HCT116 (cell line): ENCODE results near the gene CD28. TPM values are rescaled to one million over a fixed set of nuclear protein-coding genes. Genes with fewer than 3 reads are reported as not detected.

Experiments used
- ATAC-seq: fragments of 200-7000 bp; cut with Tn5 transposase; 2 replicates; pipeline ENCODE4 v1.9.1; 2020; ENCODE audit warnings: mild to moderate bottlenecking, moderate library complexity
- BruUV-seq: library from RNA; stranded (reverse); fragments of 400-500 nt; replicated peaks from 2 replicates; lab custom pipeline; 2021; lab: Mats Ljungman, UMichigan
- CTCF ChIA-PET: fragments of 300-600 bp; sonication (Branson Sonifier 250); formaldehyde crosslinking; loops from one replicate; lab custom pipeline; 2021; ENCODE audit warnings: antibody characterized with exemption; lab: Charles Lee
- POLR2A ChIA-PET: fragments of 300-600, 350-600 bp; sonication (Branson Sonifier 250); formaldehyde crosslinking; loops from one replicate; lab custom pipeline; 2021; ENCODE audit warnings: antibody characterized with exemption; lab: Charles Lee
- RAD21 ChIA-PET, 2 experiments: fragments of 300-600 bp; sonication (Branson Sonifier 250); formaldehyde crosslinking; loops; one replicate each; lab custom pipeline; 2023; ENCODE audit warnings: low total read pairs in 2 of 2; ENCODE audit not compliant: uncharacterized antibody in 2 of 2, unreplicated experiment in 2 of 2, low non-redundant PET in 1 of 2; lab: Charles Lee
- DNase-seq: peaks from one replicate; pipeline ENCODE4 v3.0.0-alpha.2; 2010; ENCODE audit warnings: low read depth, low spot score
- H2AFZ ChIP-seq: fragments of 200-600 bp; shearing (Covaris generic), sonication (generic); 2 replicates; pipeline ENCODE4 v1.6.1; 2017; ENCODE audit warnings: low read depth, mixed run types, mixed read lengths, antibody characterized with exemption, low read length; ENCODE audit not compliant: poor library complexity, severe bottlenecking
- H3K27ac ChIP-seq: 2 replicates; pipeline ENCODE4 v1.5.1; 2012; ENCODE audit warnings: low read depth, low read length
- H3K27me3 ChIP-seq: fragments of 200-600 bp; sonication (generic); 2 replicates; pipeline ENCODE4 v1.6.1; 2016; ENCODE audit warnings: mixed run types, low read length, mixed read lengths; ENCODE audit not compliant: insufficient read depth
- H3K36me3 ChIP-seq, 2 experiments: fragments of 200-500 bp in 1 of 2; fragments of 200-600 bp in 1 of 2; sonication (Bioruptor generic) in 1 of 2; sonication (generic) in 1 of 2; 2 replicates each; pipeline versions ENCODE4 v1.5.1 to v1.6.1; 2014 to 2016; ENCODE audit warnings: low read length in 2 of 2, inconsistent platforms in 1 of 2, mixed read lengths in 1 of 2, mixed run types in 1 of 2; ENCODE audit not compliant: insufficient read depth in 2 of 2, control insufficient read depth in 1 of 2
- H3K4me1 ChIP-seq, 2 experiments: fragments of 200-600 bp in 1 of 2; sonication (generic) in 1 of 2; 2 replicates each; pipeline versions ENCODE4 v1.5.1 to v1.6.1; 2012 to 2017; ENCODE audit warnings: low read length in 2 of 2, inconsistent platforms in 1 of 2, mild to moderate bottlenecking in 1 of 2, mixed read lengths in 1 of 2, mixed run types in 1 of 2, moderate library complexity in 1 of 2; ENCODE audit not compliant: insufficient read depth in 2 of 2, control insufficient read depth in 1 of 2
- H3K4me2 ChIP-seq: fragments of 200-600 bp; sonication (generic); 2 replicates; pipeline ENCODE4 v1.6.1; 2017; ENCODE audit warnings: mixed run types, low read length, mixed read lengths
- H3K4me3 ChIP-seq, 2 experiments: fragments of 200-600 bp in 1 of 2; sonication (generic) in 1 of 2; replicated peaks in 1 of 2; 2 replicates each; pipeline ENCODE4 v1.5.1; 2011 to 2016; ENCODE audit warnings: low read length in 2 of 2, control low read depth in 1 of 2, low read depth in 1 of 2, mild to moderate bottlenecking in 1 of 2, mixed read lengths in 1 of 2, mixed run types in 1 of 2
- H3K79me2 ChIP-seq: fragments of 200-600 bp; sonication (generic); 2 replicates; pipeline ENCODE4 v1.6.1; 2017; ENCODE audit warnings: mild to moderate bottlenecking, mixed run types, low read length, moderate library complexity, mixed read lengths; ENCODE audit not compliant: insufficient read depth
- H3K9ac ChIP-seq: fragments of 200-600 bp; sonication (generic); 2 replicates; pipeline ENCODE4 v1.6.1; 2016; ENCODE audit warnings: low read length, mixed read lengths
- H3K9me2 ChIP-seq: fragments of 200-600 bp; sonication (generic), shearing (Covaris generic); 2 replicates; pipeline ENCODE4 v1.6.1; 2017; ENCODE audit warnings: mixed run types, mild to moderate bottlenecking, moderate library complexity; ENCODE audit not compliant: insufficient read depth
- H3K9me3 ChIP-seq, 2 experiments: fragments of 200-500 bp in 1 of 2; fragments of 200-600 bp in 1 of 2; sonication (Bioruptor generic) in 1 of 2; sonication (generic) in 1 of 2; 2 replicates each; pipeline ENCODE4 v1.6.1; 2014 to 2017; ENCODE audit warnings: low read length in 2 of 2, mixed read lengths in 2 of 2, inconsistent platforms in 1 of 2, low read depth in 1 of 2, mild to moderate bottlenecking in 1 of 2, mixed run types in 1 of 2, moderate library complexity in 1 of 2; ENCODE audit not compliant: control insufficient read depth in 1 of 2, insufficient read depth in 1 of 2
- H4K20me1 ChIP-seq: fragments of 200-600 bp; sonication (generic), shearing (Covaris generic); 2 replicates; pipeline ENCODE4 v1.6.1; 2017; ENCODE audit warnings: mixed run types, mild to moderate bottlenecking, moderate library complexity; ENCODE audit not compliant: insufficient read depth
- CEBPB ChIP-seq: IDR thresholded peaks from 2 replicates; pipeline ENCODE4 v1.6.1; 2012; ENCODE audit warnings: low read depth
- EGR1 ChIP-seq: IDR thresholded peaks from 2 replicates; pipeline ENCODE4 v1.6.1; 2012; ENCODE audit warnings: low read depth
- ELF1 ChIP-seq: IDR thresholded peaks from 2 replicates; pipeline ENCODE4 v1.6.1; 2012; ENCODE audit warnings: low read depth, borderline replicate concordance
- EZH2 ChIP-seq: fragments of 200-600 bp; sonication (generic); IDR thresholded peaks from 2 replicates; pipeline ENCODE4 v1.6.1; 2017; ENCODE audit warnings: antibody characterized with exemption, mixed run types
- FOSL1 ChIP-seq: IDR thresholded peaks from 2 replicates; pipeline ENCODE4 v1.6.1; 2012; ENCODE audit warnings: low read depth
- JUND ChIP-seq: IDR thresholded peaks from 2 replicates; pipeline ENCODE4 v1.6.1; 2012
- MAX ChIP-seq: IDR thresholded peaks from 2 replicates; pipeline ENCODE4 v1.6.1; 2012
- POLR2A ChIP-seq: IDR thresholded peaks from 2 replicates; pipeline ENCODE4 v1.7.0; 2011; ENCODE audit warnings: borderline replicate concordance; ENCODE audit not compliant: insufficient read depth, insufficient read length; ENCODE audit errors: extremely low read depth
- POLR2AphosphoS5 ChIP-seq: IDR thresholded peaks from 2 replicates; pipeline ENCODE4 v1.6.1; 2011; ENCODE audit warnings: mild to moderate bottlenecking, low read depth, low read length, moderate library complexity
- REST ChIP-seq: IDR thresholded peaks from 2 replicates; pipeline ENCODE4 v1.6.1; 2012; ENCODE audit warnings: low read depth
- SIN3A ChIP-seq: IDR thresholded peaks from 2 replicates; pipeline ENCODE4 v1.6.1; 2012; ENCODE audit warnings: low read depth
- SRF ChIP-seq: IDR thresholded peaks from 2 replicates; pipeline ENCODE4 v1.6.1; 2012; ENCODE audit warnings: low read depth
- YY1 ChIP-seq: IDR thresholded peaks from 2 replicates; pipeline ENCODE4 v1.6.1; 2011; ENCODE audit warnings: low read length, low read depth, moderate library complexity, mild to moderate bottlenecking; ENCODE audit not compliant: insufficient replicate concordance; ENCODE audit errors: extremely low read depth
- ZBTB33 ChIP-seq: IDR thresholded peaks from 2 replicates; pipeline ENCODE4 v1.6.1; 2011; ENCODE audit warnings: mild to moderate bottlenecking, low read length, moderate library complexity; ENCODE audit not compliant: insufficient replicate concordance; ENCODE audit errors: extremely low read depth
- ZFX ChIP-seq: fragments of 450-650 bp; IDR thresholded peaks from 2 replicates; pipeline ENCODE4 v1.6.1; 2017
- ZNF274 ChIP-seq: fragments of 200-500 bp; sonication (Bioruptor generic); IDR thresholded peaks from 2 replicates; pipeline ENCODE4 v1.6.1; 2014; ENCODE audit warnings: mild to moderate bottlenecking, low read depth, low read length, inconsistent platforms
- intact Hi-C: fragments of 100-400 bp; cut with micrococcal nuclease; formaldehyde crosslinking; loops from 2 replicates; pipeline ENCODE4 v1.10.0; 2022
- total RNA-seq: library from RNA; stranded (reverse); gene quantifications from one replicate; pipeline ENCODE4 v1.2.1, GENCODE V29; 2021; ENCODE audit not compliant: unreplicated experiment

The CD28 gene
- total RNA-seq, 1 experiment from 2014 or later, result 0.37 TPM

- CTCF ChIA-PET, result no interaction called here
- H4K20me1 ChIP-seq, result no peaks in the 10 kb centered on the region
- no peaks in the 10 kb centered on the region for H3K4me1 ChIP-seq
- no peaks in the 10 kb centered on the region for H3K9me3 ChIP-seq
- no peak overlapping the region for H3K27ac ChIP-seq
- ATAC-seq (no peak), DNase-seq (no peak)
- H3K4me2 ChIP-seq, result no peak overlapping the region
- no peaks in the 10 kb centered on the region for H3K79me2 ChIP-seq
- POLR2A ChIA-PET, result no interaction called here
- H3K27me3 ChIP-seq, result no peaks in the 10 kb centered on the region
- RAD21 ChIA-PET, result no interaction called here
- no peaks in the 10 kb centered on the region for H3K9me2 ChIP-seq
- intact Hi-C loops, result no loop called here
- no peak overlapping the region for H3K9ac ChIP-seq
- H3K36me3 ChIP-seq, result no peaks in the 10 kb centered on the region
- TF ChIP-seq ZBTB33, result no peak
- TF ChIP-seq ZNF274, result no peak
- no peak for TF ChIP-seq JUND
- TF ChIP-seq SRF, result no peak
- TF ChIP-seq ZFX, result no peak
- TF ChIP-seq REST, result no peak
- TF ChIP-seq POLR2A, result no peak
- TF ChIP-seq YY1, result no peak
- no peak for TF ChIP-seq SIN3A
- no peak for TF ChIP-seq CEBPB
- TF ChIP-seq POLR2AphosphoS5, result no peak
- no peak for TF ChIP-seq MAX
- no peak for TF ChIP-seq ELF1
- TF ChIP-seq EGR1, result no peak
- TF ChIP-seq FOSL1, result no peak
- TF ChIP-seq EZH2, result no peak
- no peak overlapping the region for H2AFZ ChIP-seq
- BruUV-seq, result no TSS peak
- no peak overlapping the region for H3K4me3 ChIP-seq
Measured at GRCh38 chr2:203711399-203711798, 5.0 kb downstream of the CD28 start.
